Bronchial smooth muscle cell (primary cell): ENCODE data around the gene GIGYF2. TPM values are rescaled to one million over a fixed set of nuclear protein-coding genes. Genes with fewer than 3 reads are reported as not detected.

Experiments used
- total RNA-seq: library from RNA; depleted of rRNA; stranded (reverse); fragments of >200 nt; gene quantifications from 2 replicates; pipeline ENCODE4 v1.2.1, GENCODE V29; 2014

The GIGYF2 gene
- total RNA-seq = 44.6 and 67.7 TPM in 2 replicates

GRCh38 chr2:232697059-232697806 lies at the start of gene GIGYF2:
TSS of gene GIGYF2 (plus strand) at chr2:232697331. CDS start at chr2:232735198, 37,867 bp downstream.

GRCh38 chr2:232776435-232776834 lies 79.3 kb downstream of the GIGYF2 start, which contains the start of gene KCNJ13:
TSS of gene KCNJ13 (minus strand) at chr2:232776565. CDS start at chr2:232771362, 5,203 bp downstream.

GRCh38 chr2:232870018-232870765 lies 173.1 kb downstream of the GIGYF2 start, which contains the start of gene SNORC:
TSS of gene SNORC (plus strand) at chr2:232870264. CDS start at chr2:232870342, 78 bp downstream.

Other genes with a start within 250 kb of the GIGYF2 start
- gene ALPI, start 241.2 kb upstream of the GIGYF2 start, total RNA-seq = not detected in 2 replicates
- gene ECEL1, start 209.5 kb upstream of the GIGYF2 start, total RNA-seq = not detected in 2 replicates
- not detected in 2 replicates for gene PRSS56, start 176.9 kb upstream of the GIGYF2 start, total RNA-seq
- gene CHRND, start 171.2 kb upstream of the GIGYF2 start, total RNA-seq = not detected in 2 replicates
- gene CHRNG, start 157.6 kb upstream of the GIGYF2 start, total RNA-seq = not detected in 2 replicates
- gene TIGD1, start 146.8 kb upstream of the GIGYF2 start, total RNA-seq = 2.2 and 2.5 TPM in 2 replicates
- gene EIF4E2, start 146.6 kb upstream of the GIGYF2 start, total RNA-seq = 142 and 199 TPM in 2 replicates
- not detected in 2 replicates for gene EFHD1, start 63.7 kb upstream of the GIGYF2 start, total RNA-seq
- not detected in 2 replicates for gene KCNJ13, start 79.2 kb downstream of the GIGYF2 start, total RNA-seq
- gene SNORC, start 172.9 kb downstream of the GIGYF2 start, total RNA-seq = 0.52 and 0.79 TPM in 2 replicates